GM23248 (cell line): ENCODE data around the gene IBTK. TPM values are rescaled to one million over a fixed set of nuclear protein-coding genes. Genes with fewer than 3 reads are reported as not detected.

Experiments used
- DNase-seq: peaks from one replicate; pipeline ENCODE4 v3.0.0-alpha.2; 2015
- H2AFZ ChIP-seq: fragments of 200-600 bp; sonication (generic); 2 replicates; pipeline ENCODE4 v1.6.1; 2016; ENCODE audit warnings: antibody characterized with exemption
- H3F3A ChIP-seq: fragments of 200-600 bp; sonication (generic); 2 replicates; pipeline ENCODE4 v1.6.1; 2016; ENCODE audit warnings: mild to moderate bottlenecking, antibody characterized with exemption, mixed run types; ENCODE audit not compliant: insufficient read depth
- H3K27ac ChIP-seq: fragments of 200-600 bp; sonication (generic); 2 replicates; pipeline ENCODE4 v1.5.1; 2016; ENCODE audit warnings: mild to moderate bottlenecking
- H3K27me3 ChIP-seq: fragments of 200-600 bp; sonication (generic); replicated peaks from 2 replicates; pipeline ENCODE4 v1.6.1; 2016; ENCODE audit warnings: mild to moderate bottlenecking; ENCODE audit not compliant: insufficient read depth
- H3K36me3 ChIP-seq: fragments of 200-600 bp; sonication (generic); 2 replicates; pipeline ENCODE4 v1.6.1; 2016; ENCODE audit warnings: low read depth, mild to moderate bottlenecking
- H3K4me1 ChIP-seq: fragments of 200-600 bp; sonication (generic); 2 replicates; pipeline ENCODE4 v1.6.1; 2016; ENCODE audit warnings: mild to moderate bottlenecking; ENCODE audit not compliant: insufficient read depth
- H3K4me2 ChIP-seq: fragments of 200-600 bp; sonication (generic); one replicate; pipeline ENCODE4 v1.6.1; 2016; ENCODE audit warnings: mild to moderate bottlenecking; ENCODE audit not compliant: unreplicated experiment
- H3K4me3 ChIP-seq: fragments of 200-600 bp; sonication (generic); 2 replicates; pipeline ENCODE4 v1.5.1; 2016; ENCODE audit warnings: mild to moderate bottlenecking
- H3K79me2 ChIP-seq: fragments of 200-600 bp; sonication (generic); 2 replicates; pipeline ENCODE4 v1.6.1; 2016; ENCODE audit warnings: mild to moderate bottlenecking; ENCODE audit not compliant: insufficient read depth
- H3K9ac ChIP-seq: fragments of 200-600 bp; sonication (generic); 2 replicates; pipeline ENCODE4 v1.6.1; 2016; ENCODE audit warnings: mild to moderate bottlenecking
- H3K9me2 ChIP-seq: fragments of 200-600 bp; sonication (generic); 2 replicates; pipeline ENCODE4 v1.6.1; 2016; ENCODE audit warnings: mixed run types, mild to moderate bottlenecking, moderate library complexity; ENCODE audit not compliant: insufficient read depth
- H3K9me3 ChIP-seq: fragments of 200-600 bp; sonication (generic); one replicate; pipeline ENCODE4 v1.6.1; 2017; ENCODE audit warnings: low read depth
- H4K20me1 ChIP-seq: fragments of 200-600 bp; sonication (generic); 2 replicates; pipeline ENCODE4 v1.6.0; 2016; ENCODE audit not compliant: insufficient read depth
- EZH2 ChIP-seq: fragments of 200-600 bp; sonication (generic); IDR thresholded peaks from 2 replicates; pipeline ENCODE4 v1.6.1; 2018; ENCODE audit warnings: antibody characterized with exemption, mild to moderate bottlenecking; ENCODE audit not compliant: insufficient read depth, poor library complexity, severe bottlenecking
- EZH2phosphoT487 ChIP-seq: fragments of 200-600 bp; sonication (generic); IDR thresholded peaks from 2 replicates; pipeline ENCODE4 v1.6.1; 2018; ENCODE audit warnings: antibody characterized with exemption, moderate library complexity, mild to moderate bottlenecking, low read depth; ENCODE audit not compliant: insufficient read depth
- WGBS, 2 experiments: methylation state at CpG; one replicate each; pipeline ENCODE4 v1.1.6; 2015 to 2017; ENCODE audit warnings: low lambda C conversion rate in 2 of 2, low coverage in 1 of 2; ENCODE audit errors: missing lambda C conversion rate in 2 of 2; 5-methylcytosine and 5-hydroxymethylcytosine counted together
- in situ Hi-C: fragments of 300-500 bp; cut with MboI; formaldehyde crosslinking; loops from 2 replicates; pipeline ENCODE4 v1.15.0; 2020
- polyA plus RNA-seq: library from polyadenylated mRNA; unstranded; fragments of >200 nt; fragmentation: Nextera tagmentation; extraction: Ambion mirVana; gene quantifications from 2 replicates; pipeline ENCODE4 v1.2.1, GENCODE V29; 2016
- total RNA-seq: library from RNA; depleted of rRNA; stranded (reverse); fragments of >200 nt; shearing (Covaris generic); gene quantifications from 2 replicates; pipeline ENCODE4 v1.2.3, GENCODE V29; 2014

The IBTK gene
- total and polyA plus RNA-seq, 2 experiments from 2014 or later: 23.8 to 44.5 TPM

DNA sequence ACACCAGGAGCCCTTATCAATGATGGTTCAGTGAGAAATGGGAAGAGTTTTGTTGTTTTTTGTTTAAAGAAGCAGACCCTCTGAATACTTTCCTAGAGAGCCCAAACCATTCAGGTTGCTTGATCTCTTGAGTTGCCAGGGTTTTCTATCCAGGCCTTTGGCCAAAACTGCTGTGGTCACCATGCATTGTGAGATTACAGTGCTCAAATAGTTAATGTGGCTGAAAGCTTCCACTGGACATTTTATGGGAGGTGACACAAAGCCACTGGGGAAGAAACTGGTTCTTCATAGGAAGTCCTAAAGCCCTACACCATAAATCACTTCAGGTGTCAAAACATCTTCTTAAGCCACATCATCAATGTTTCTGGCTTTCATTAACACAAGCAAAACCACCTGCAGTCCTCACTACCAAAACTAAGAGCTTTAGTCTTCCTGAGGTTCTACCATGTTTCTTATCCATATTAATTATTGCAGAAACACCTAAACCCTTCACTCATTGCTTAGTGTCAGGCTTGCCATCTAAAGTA lies 101.6 kb downstream of the IBTK start:
- no peak overlapping the region for H3K4me2 ChIP-seq
- H3K9me3 ChIP-seq: no peaks in the 10 kb centered on the region
- H3K36me3 ChIP-seq: no peaks in the 10 kb centered on the region
- H3K79me2 ChIP-seq: no peaks in the 10 kb centered on the region
- H3K4me1 ChIP-seq: peaks cover 29% of the 10 kb centered on the region
- DNase-seq: no peak
- no peaks in the 10 kb centered on the region for H3K27me3 ChIP-seq
- TF ChIP-seq EZH2phosphoT487 (no peak), EZH2 (no peak)
- H3K27ac ChIP-seq: peak overlapping the region; percentile 96
- peaks cover 34% of the 10 kb centered on the region for H3F3A ChIP-seq
- H4K20me1 ChIP-seq: no peaks in the 10 kb centered on the region
- H3K9me2 ChIP-seq: no peaks in the 10 kb centered on the region; the same call in 1 of the 2 replicates
- H3K4me3 ChIP-seq: no peak overlapping the region
- H2AFZ ChIP-seq: no peak overlapping the region
- no peak overlapping the region for H3K9ac ChIP-seq
- in situ Hi-C loops: no loop called here

- Histone ChIP-seq H3F3A (peaks cover 34% of the 10 kb centered on the region), H3K27me3 (no peaks in the 10 kb centered on the region), H3K9me3 (no peaks in the 10 kb centered on the region), H3K9ac (peak overlapping the region; percentile 78), H3K36me3 (no peaks in the 10 kb centered on the region), H4K20me1 (no peaks in the 10 kb centered on the region), H3K4me3 (peak overlapping the region; percentile 55), H3K79me2 (no peaks in the 10 kb centered on the region), H3K27ac (peak overlapping the region; percentile 96), H2AFZ (peak overlapping the region; percentile 50), H3K4me2 (peak overlapping the region; percentile 76), H3K4me1 (peaks cover 29% of the 10 kb centered on the region), H3K9me2 (no peaks in the 10 kb centered on the region; the same call in 1 of the 2 replicates)
- in situ Hi-C loops: no loop called here
- 0 to 2% methylated on average over 5 of the region's 5 CpGs for WGBS, 2 experiments
- no peak for TF ChIP-seq EZH2phosphoT487
- TF ChIP-seq EZH2: no peak
- peak; percentile 91 for DNase-seq
Observed at GRCh38 chr6:82144852-82145340, 102.6 kb downstream of the IBTK start.

GRCh38 chr6:82144007-82144851 lies 103.3 kb downstream of the IBTK start:
- Histone ChIP-seq H3F3A (peaks cover 34% of the 10 kb centered on the region), H3K4me1 (peaks cover 29% of the 10 kb centered on the region), H2AFZ (peak overlapping the region; percentile 36), H3K9me2 (no peaks in the 10 kb centered on the region), H3K79me2 (no peaks in the 10 kb centered on the region), H3K9me3 (no peaks in the 10 kb centered on the region), H3K27me3 (no peaks in the 10 kb centered on the region), H3K36me3 (no peaks in the 10 kb centered on the region), H3K4me3 (peak overlapping the region; percentile 55), H3K9ac (peak overlapping the region; percentile 78), H3K27ac (peak overlapping the region; percentile 96), H3K4me2 (peak overlapping the region; percentile 76), H4K20me1 (no peaks in the 10 kb centered on the region)
- 0% methylated on average over 8 of the region's 8 CpGs for WGBS, 2 experiments
- in situ Hi-C loops: no loop called here
- TF ChIP-seq EZH2phosphoT487 (no peak), EZH2 (no peak)
- peak; percentile 99 for DNase-seq

- Histone ChIP-seq H3K4me2 (peak overlapping the region; percentile 66), H3K27me3 (no peaks in the 10 kb centered on the region), H3K4me3 (peak overlapping the region; percentile 22), H3K79me2 (no peaks in the 10 kb centered on the region), H3K9ac (peak overlapping the region; percentile 78), H3K36me3 (no peaks in the 10 kb centered on the region), H3K27ac (peak overlapping the region; percentile 96), H3K4me1 (peaks cover 32% of the 10 kb centered on the region), H3F3A (peaks cover 34% of the 10 kb centered on the region), H3K9me3 (no peaks in the 10 kb centered on the region), H2AFZ (peak overlapping the region; percentile 45; the same call in 1 of the 2 replicates), H3K9me2 (no peaks in the 10 kb centered on the region), H4K20me1 (no peaks in the 10 kb centered on the region)
- peak; percentile 90 for DNase-seq
- in situ Hi-C loops: no loop called here
- WGBS, 2 experiments: 2 to 3% methylated on average over 10 of the region's 10 CpGs
- TF ChIP-seq EZH2 (no peak), EZH2phosphoT487 (no peak)
Observed at GRCh38 chr6:82143041-82143481, 104.5 kb downstream of the IBTK start.
